H1 (cell line): ENCODE data around the gene ARHGEF2. TPM values are rescaled to one million over a fixed set of nuclear protein-coding genes. Genes with fewer than 3 reads are reported as not detected.

Experiments
- CTCF ChIA-PET: fragments of 300-600 bp; sonication (Branson Sonifier 250); formaldehyde crosslinking; loops from one replicate; lab custom pipeline; 2021; ENCODE audit not compliant: partially characterized antibody; lab: Charles Lee
- POLR2A ChIA-PET: fragments of 300-600 bp; sonication (Branson Sonifier 250); formaldehyde crosslinking; loops from one replicate; lab custom pipeline; 2021; ENCODE audit warnings: inconsistent platforms; ENCODE audit not compliant: partially characterized antibody; lab: Charles Lee
- DNase-seq, 2 experiments: peaks; one replicate each; pipeline versions ENCODE4 v3.0.0 to v3.0.0-alpha.2; 2010 to 2022; ENCODE audit warnings: low spot score in 2 of 2, low read depth in 1 of 2, mixed read lengths in 1 of 2
- FAIRE-seq: peaks from 2 replicates; lab custom pipeline; 2011; peaks lifted over from hg19 to GRCh38; lab: Jason Lieb, UNC
- H2AFZ ChIP-seq: 2 replicates; pipeline ENCODE4 v1.8.1; 2012; ENCODE audit warnings: low read length, inconsistent platforms
- H2AK5ac ChIP-seq: 2 replicates; pipeline ENCODE4 v1.6.1; 2013; ENCODE audit warnings: low read depth, low read length
- H2BK120ac ChIP-seq: replicated peaks from 2 replicates; pipeline ENCODE3; 2013; ENCODE audit warnings: low read depth, low read length, inconsistent platforms
- H2BK12ac ChIP-seq: 2 replicates; pipeline ENCODE4 v1.6.1; 2013; ENCODE audit warnings: low read depth, low read length
- H2BK15ac ChIP-seq: 2 replicates; pipeline ENCODE4 v1.6.1; 2013; ENCODE audit warnings: low read length
- H2BK20ac ChIP-seq: 2 replicates; pipeline ENCODE4 v1.6.1; 2013; ENCODE audit warnings: low read length
- H2BK5ac ChIP-seq: 2 replicates; pipeline ENCODE4 v1.6.1; 2013; ENCODE audit warnings: low read depth, low read length
- H3K14ac ChIP-seq: 2 replicates; pipeline ENCODE4 v1.6.1; 2013; ENCODE audit warnings: inconsistent platforms; ENCODE audit not compliant: insufficient read length
- H3K18ac ChIP-seq: 2 replicates; pipeline ENCODE4 v1.6.1; 2013; ENCODE audit warnings: low read length; ENCODE audit errors: extremely low read depth
- H3K23ac ChIP-seq: 2 replicates; pipeline ENCODE4 v1.6.1; 2013; ENCODE audit warnings: inconsistent platforms; ENCODE audit not compliant: insufficient read length
- H3K23me2 ChIP-seq: 2 replicates; pipeline ENCODE4 v1.6.1; 2013; ENCODE audit warnings: low read depth, low read length
- H3K27ac ChIP-seq: 2 replicates; pipeline ENCODE4 v1.6.1; 2011; ENCODE audit warnings: low read depth, low read length, inconsistent platforms
- H3K27me3 ChIP-seq, 4 experiments: replicated peaks in 1 of 4; 1 replicate in 1 of 4; 2 replicates in 3 of 4; pipeline versions ENCODE4 v1.6.1 to v1.8.1; 2011 to 2013; ENCODE audit warnings: low read length in 3 of 4, mild to moderate bottlenecking in 3 of 4, inconsistent platforms in 2 of 4, mixed read lengths in 2 of 4, moderate library complexity in 1 of 4; ENCODE audit not compliant: control insufficient read depth in 3 of 4, insufficient read depth in 3 of 4; ENCODE audit errors: extremely low read depth in 1 of 4
- H3K36me3 ChIP-seq, 4 experiments: 2 replicates each; pipeline versions ENCODE4 v1.6.1 to v1.8.1; 2011 to 2013; ENCODE audit warnings: mild to moderate bottlenecking in 4 of 4, low read length in 3 of 4, moderate library complexity in 2 of 4, control low read depth in 1 of 4, inconsistent platforms in 1 of 4; ENCODE audit not compliant: insufficient read depth in 4 of 4, control insufficient read depth in 2 of 4
- H3K4ac ChIP-seq: replicated peaks from 2 replicates; pipeline ENCODE3; 2013; ENCODE audit warnings: low read length, low read depth, mixed read lengths, inconsistent platforms; ENCODE audit not compliant: insufficient read length
- H3K4me1 ChIP-seq, 4 experiments: replicated peaks in 1 of 4; 1 replicate in 1 of 4; 2 replicates in 3 of 4; pipeline versions ENCODE4 v1.6.1 to v1.8.1; 2011 to 2013; ENCODE audit warnings: low read length in 3 of 4, inconsistent platforms in 2 of 4, mixed read lengths in 1 of 4; ENCODE audit not compliant: insufficient read depth in 4 of 4, control insufficient read depth in 3 of 4
- H3K4me2 ChIP-seq, 2 experiments: 2 replicates each; pipeline versions ENCODE4 v1.6.1 to v1.8.1; 2011 to 2013; ENCODE audit warnings: low read depth in 2 of 2, low read length in 2 of 2, control low read depth in 1 of 2, inconsistent platforms in 1 of 2, mild to moderate bottlenecking in 1 of 2; ENCODE audit not compliant: insufficient read depth in 1 of 2
- H3K4me3 ChIP-seq, 4 experiments: fragments of 200-600, 300-600 bp in 1 of 4; sonication (generic), shearing (Covaris generic), sonication (Bioruptor Twin) in 1 of 4; 2 replicates each; pipeline versions ENCODE4 v1.5.1 to v1.8.1; 2011 to 2016; ENCODE audit warnings: low read length in 4 of 4, low read depth in 3 of 4, control low read depth in 2 of 4, inconsistent platforms in 2 of 4, mild to moderate bottlenecking in 2 of 4, mixed read lengths in 1 of 4, moderate library complexity in 1 of 4; ENCODE audit not compliant: insufficient read depth in 2 of 4; ENCODE audit errors: extremely low read depth in 1 of 4
- H3K56ac ChIP-seq: replicated peaks from 2 replicates; pipeline ENCODE3; 2013; ENCODE audit warnings: low read depth, mild to moderate bottlenecking, mixed read lengths, low read length, inconsistent platforms; ENCODE audit not compliant: insufficient read length
- H3K79me1 ChIP-seq: 2 replicates; pipeline ENCODE4 v1.6.1; 2013; ENCODE audit warnings: low read depth, low read length, control low read depth
- H3K79me2 ChIP-seq, 2 experiments: 2 replicates each; pipeline versions ENCODE4 v1.6.1 to v1.8.1; 2012 to 2013; ENCODE audit warnings: low read length in 2 of 2, mild to moderate bottlenecking in 2 of 2, inconsistent platforms in 1 of 2; ENCODE audit not compliant: insufficient read depth in 2 of 2, control insufficient read depth in 1 of 2
- H3K9ac ChIP-seq, 4 experiments: replicated peaks in 1 of 4; 1 replicate in 1 of 4; 2 replicates in 3 of 4; pipeline versions ENCODE4 v1.6.1 to v1.8.1; 2011 to 2013; ENCODE audit warnings: low read depth in 3 of 4, low read length in 3 of 4, control low read depth in 2 of 4, mild to moderate bottlenecking in 2 of 4, moderate library complexity in 2 of 4, inconsistent platforms in 1 of 4; ENCODE audit errors: extremely low read depth in 1 of 4
- H3K9me3 ChIP-seq, 2 experiments: 2 replicates each; pipeline versions ENCODE4 v1.6.1 to v1.8.1; 2012 to 2013; ENCODE audit warnings: mild to moderate bottlenecking in 2 of 2, moderate library complexity in 2 of 2, control low read depth in 1 of 2, inconsistent platforms in 1 of 2, low read depth in 1 of 2, low read length in 1 of 2, mixed read lengths in 1 of 2; ENCODE audit not compliant: insufficient read depth in 2 of 2
- H4K20me1 ChIP-seq, 2 experiments: replicated peaks in 1 of 2; 2 replicates each; pipeline versions ENCODE3 to v1.8.1; 2011 to 2013; ENCODE audit warnings: inconsistent platforms in 2 of 2, low read length in 2 of 2, mild to moderate bottlenecking in 1 of 2; ENCODE audit not compliant: insufficient read depth in 2 of 2, control insufficient read depth in 1 of 2
- H4K5ac ChIP-seq: 2 replicates; pipeline ENCODE4 v1.6.1; 2013; ENCODE audit warnings: low read length, low read depth, mixed read lengths, inconsistent platforms; ENCODE audit not compliant: insufficient read length
- H4K8ac ChIP-seq: 2 replicates; pipeline ENCODE4 v1.8.0; 2013; ENCODE audit warnings: mild to moderate bottlenecking, moderate library complexity, low read length, inconsistent platforms; ENCODE audit not compliant: insufficient read depth; ENCODE audit errors: extremely low read depth
- H4K91ac ChIP-seq: replicated peaks from 2 replicates; pipeline ENCODE3; 2013; ENCODE audit warnings: low read length, mixed read lengths, inconsistent platforms; ENCODE audit not compliant: insufficient read length
- BCL11A ChIP-seq, 2 experiments: IDR thresholded peaks; one replicate each; pipeline ENCODE4 v1.6.1; 2011; ENCODE audit warnings: low read depth in 2 of 2, low read length in 2 of 2, mild to moderate bottlenecking in 2 of 2
- EP300 ChIP-seq, 2 experiments: IDR thresholded peaks; 1 replicate in 1 of 2; 2 replicates in 1 of 2; pipeline ENCODE4 v1.6.1; 2011 to 2012; ENCODE audit warnings: low read depth in 2 of 2, low read length in 2 of 2, mild to moderate bottlenecking in 2 of 2, borderline replicate concordance in 1 of 2, inconsistent platforms in 1 of 2, moderate library complexity in 1 of 2
- GTF2F1 ChIP-seq: IDR thresholded peaks from 2 replicates; pipeline ENCODE4 v1.6.1; 2012; ENCODE audit warnings: low read depth, low read length, improper control_type of control experiment, borderline replicate concordance
- HDAC6 ChIP-seq: IDR thresholded peaks from one replicate; pipeline ENCODE4 v1.7.1; 2012; ENCODE audit warnings: low read depth, mild to moderate bottlenecking, inconsistent platforms, low read length, moderate library complexity
- JUN ChIP-seq: IDR thresholded peaks from 2 replicates; pipeline ENCODE4 v1.6.1; 2011; ENCODE audit warnings: low read depth, mild to moderate bottlenecking, improper control_type of control experiment, low read length
- MAFK ChIP-seq: IDR thresholded peaks from 2 replicates; pipeline ENCODE4 v1.6.1; 2012; ENCODE audit warnings: low read depth, mild to moderate bottlenecking, improper control_type of control experiment, low read length
- RFX5 ChIP-seq: IDR thresholded peaks from 2 replicates; pipeline ENCODE4 v1.6.1; 2011; ENCODE audit warnings: low read depth, low read length, improper control_type of control experiment, borderline replicate concordance
- RXRA ChIP-seq: IDR thresholded peaks from 2 replicates; pipeline ENCODE4 v1.6.1; 2011; ENCODE audit warnings: low read depth, mild to moderate bottlenecking, low read length, moderate library complexity; ENCODE audit not compliant: insufficient read depth
- SIX5 ChIP-seq: IDR thresholded peaks from 2 replicates; pipeline ENCODE4 v1.6.1; 2011; ENCODE audit warnings: mild to moderate bottlenecking, low read depth, low read length
- SP1 ChIP-seq: IDR thresholded peaks from 2 replicates; pipeline ENCODE4 v1.6.1; 2011; ENCODE audit warnings: low read depth, low read length
- SRF ChIP-seq: IDR thresholded peaks from 2 replicates; pipeline ENCODE4 v1.6.1; 2011; ENCODE audit warnings: mild to moderate bottlenecking, low read depth, low read length, moderate library complexity
- SUZ12 ChIP-seq: fragments of 200-600 bp; sonication (generic); IDR thresholded peaks from 2 replicates; pipeline ENCODE4 v1.6.1; 2012; ENCODE audit warnings: mild to moderate bottlenecking, inconsistent platforms, low read length, moderate library complexity, mixed read lengths
- YY1 ChIP-seq: IDR thresholded peaks from 2 replicates; pipeline ENCODE4 v1.6.1; 2011; ENCODE audit warnings: low read depth, mild to moderate bottlenecking, low read length
- WGBS, 2 experiments: shearing (Covaris generic) in 1 of 2; methylation state at CpG; one replicate each; pipeline versions ENCODE4 v1.1.6 to v1.1.7; 2013 to 2015; ENCODE audit warnings: low lambda C conversion rate in 2 of 2, mixed read lengths in 2 of 2, inconsistent platforms in 1 of 2, low coverage in 1 of 2, missing lambda C conversion rate in 1 of 2; ENCODE audit not compliant: insufficient replicate concordance in 2 of 2, insufficient coverage in 1 of 2, insufficient read length in 1 of 2; ENCODE audit errors: extremely low coverage in 1 of 2, missing lambda C conversion rate in 1 of 2; 5-methylcytosine and 5-hydroxymethylcytosine counted together
- polyA plus RNA-seq, 7 experiments: library from polyadenylated mRNA; depleted of rRNA in 3 of 7; stranded (reverse) in 5 of 7; unstranded in 2 of 7; fragments of >200 nt in 5 of 7; fragments of 200-250 nt in 2 of 7; gene quantifications; 1 replicate in 5 of 7; 2 replicates in 1 of 7; 4 replicates in 1 of 7; pipeline versions ENCODE4 v1.2.1 to v1.2.3, GENCODE V29; 2011 to 2013; ENCODE audit warnings: missing spikeins in 2 of 7, mixed read lengths in 2 of 7
- total RNA-seq: library from RNA; stranded (reverse); fragmentation: NEBNext Ultra II Directional; extraction: Animal tissue kit (Norgen Biotek cat#: 25700); gene quantifications from 2 replicates; pipeline ENCODE4 v1.2.1, GENCODE V29; 2021

ARHGEF2 gene
- total and polyA plus RNA-seq, 2 of the 8 experiments (the other 6 are each of a cell fraction or from before 2014, with no cell fraction given), result 42.7 to 80.5 TPM

- no peak overlapping the region for H2BK20ac ChIP-seq
- FAIRE-seq, result no peak
- H3K4me3 ChIP-seq, result no peak overlapping the region
- no peak overlapping the region for H2BK12ac ChIP-seq
- peaks cover 0 to 2% (median 0%) of the 10 kb centered on the region in 4 experiments; a peak in 1 of 7 replicates for H3K4me1 ChIP-seq
- H3K14ac ChIP-seq, result no peak overlapping the region
- no peak overlapping the region for H2BK15ac ChIP-seq
- no peak overlapping the region for H3K56ac ChIP-seq
- H3K18ac ChIP-seq, result no peak overlapping the region
- no peak overlapping the region for H3K27ac ChIP-seq
- no peak overlapping the region for H2AFZ ChIP-seq
- no peaks in the 10 kb centered on the region for H3K23me2 ChIP-seq
- H4K20me1 ChIP-seq, result peaks cover 0 to 5% of the 10 kb centered on the region in 2 experiments
- no peak overlapping the region for H3K9ac ChIP-seq
- H3K9me3 ChIP-seq, result no peaks in the 10 kb centered on the region
- H4K8ac ChIP-seq, result peak overlapping the region; percentile 23; the same call in 1 of the 2 replicates
- ChIA-PET CTCF (interaction anchor here (0.7 to 1.4 kb wide), 7 partner anchors 8 to 38 kb away, joined by 3 to 5 read pairs (median 3); partner anchors contain the start of gene ARHGEF2), POLR2A (interaction anchor here (0.7 to 1.5 kb wide), 7 partner anchors 9 to 33 kb away, joined by 3 to 5 read pairs (median 5); no protein-coding TSS in a partner anchor)
- no peak overlapping the region for H2AK5ac ChIP-seq
- H3K4me2 ChIP-seq, result no peak overlapping the region
- H3K23ac ChIP-seq, result no peak overlapping the region
- no peak overlapping the region for H4K91ac ChIP-seq
- WGBS, 2 experiments, result 91% methylated on average over 6 of the region's 6 CpGs; no CpG with 5 or more reads in 1 of the 2 experiments
- no peaks in the 10 kb centered on the region for H3K79me2 ChIP-seq
- no peak overlapping the region for H3K4ac ChIP-seq
- H4K5ac ChIP-seq, result no peak overlapping the region
- H3K79me1 ChIP-seq, result no peaks in the 10 kb centered on the region
- no peak overlapping the region for H2BK120ac ChIP-seq
- DNase-seq, result no peak
- peaks cover 31 to 92% (median 70%) of the 10 kb centered on the region in 4 experiments; a peak in 7 of 8 replicates for H3K36me3 ChIP-seq
- H3K27me3 ChIP-seq, result no peaks in the 10 kb centered on the region
- H2BK5ac ChIP-seq, result no peak overlapping the region
- no peak for TF ChIP-seq SUZ12
- no peak for TF ChIP-seq RFX5
- no peak for TF ChIP-seq HDAC6
- TF ChIP-seq MAFK, result no peak
- TF ChIP-seq JUN, result no peak
- no peak for TF ChIP-seq SIX5
- no peak for TF ChIP-seq SRF
- TF ChIP-seq BCL11A (IDR thresholded peaks at IDR 0.05; ENCODE audit: low read depth in 2 of 2, low read length in 2 of 2), result no peak
- TF ChIP-seq EP300 (IDR thresholded peaks at IDR 0.05; ENCODE audit: borderline replicate concordance in 1 of 2, low read depth in 2 of 2, low read length in 2 of 2), result no peak
- TF ChIP-seq GTF2F1, result no peak
- no peak for TF ChIP-seq RXRA
- no peak for TF ChIP-seq YY1
- no peak for TF ChIP-seq SP1
These were observed 26.4 kb downstream of the ARHGEF2 start for GRCh38 chr1:155951753-155952504.
